Stimulated activated CD8-positive, alpha-beta memory T cell treated with anti-CD3 and anti-CD28 coated beads, Interleukin-7, amount 100 ng/mL, for 4 hours (primary cell): ENCODE data around the gene ELMO1.

Experiments used
- DNase-seq, 2 donors: peaks; one replicate each; pipeline ENCODE4 v3.0.0-alpha.2; 2020; ENCODE audit warnings: low read depth in 2 of 2

The ELMO1 gene

GRCh38 chr7:37018954-37019353 is 429.7 kb downstream of the ELMO1 start:
- DNase-seq = no peak

GRCh38 chr7:37016064-37016878 is 432.4 kb downstream of the ELMO1 start:
- DNase-seq = no peak

- DNase-seq = no peak
These were observed 433.2 kb downstream of the ELMO1 start for GRCh38 chr7:37015353-37016034.

GRCh38 chr7:37013771-37014170 is 434.9 kb downstream of the ELMO1 start:
- no peak for DNase-seq

GRCh38 chr7:37011151-37011890 is 437.3 kb downstream of the ELMO1 start:
- no peak for DNase-seq

DNA sequence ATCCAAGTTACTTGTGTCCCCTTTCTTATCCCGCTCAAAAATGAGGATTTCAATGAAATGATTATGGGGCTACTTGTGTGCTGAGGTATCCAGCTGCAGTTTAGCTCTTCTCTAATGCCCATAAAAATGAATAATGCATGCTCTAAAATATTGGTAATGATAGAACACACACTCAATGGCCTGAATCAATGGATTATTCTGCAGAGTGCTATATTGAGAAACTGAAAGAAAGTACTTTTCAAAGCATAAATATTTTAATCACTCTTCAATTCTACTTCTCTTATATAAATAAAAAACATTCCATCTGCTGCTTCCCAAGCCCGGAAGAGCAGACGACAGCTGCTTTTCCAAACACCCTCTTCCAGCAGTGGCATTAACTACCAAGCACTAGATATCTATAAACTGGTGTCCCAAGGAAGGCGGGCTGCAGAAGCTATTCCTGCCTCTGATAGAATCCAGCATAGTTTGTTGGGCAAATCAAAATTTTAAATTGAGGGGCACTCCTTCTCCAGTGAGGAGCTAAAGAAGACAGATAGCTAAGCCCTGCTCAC is 439.5 kb downstream of the ELMO1 start:
- no peak for DNase-seq

- DNase-seq = no peak
These were observed 441.0 kb downstream of the ELMO1 start for GRCh38 chr7:37007691-37008090.

- DNase-seq = no peak
These were observed 441.4 kb downstream of the ELMO1 start for GRCh38 chr7:37007268-37007667.

DNA sequence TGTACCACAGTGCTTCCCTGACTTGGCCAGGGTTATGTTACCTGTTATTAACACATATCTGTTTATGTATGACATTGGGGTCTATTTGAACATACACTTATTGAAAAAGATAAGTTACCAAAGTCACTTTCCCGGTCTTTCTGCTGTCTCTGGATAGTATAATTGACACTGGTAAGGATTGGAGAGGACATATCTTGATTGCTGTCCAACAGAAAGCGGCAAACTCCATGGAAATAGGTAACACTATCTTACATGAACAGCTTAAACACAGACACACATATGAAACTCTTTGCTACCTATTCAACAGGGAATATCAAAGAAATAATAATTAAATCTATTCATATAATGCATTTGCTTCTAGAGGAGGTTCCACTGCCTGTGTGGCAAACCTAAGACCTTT is 441.9 kb downstream of the ELMO1 start:
- no peak for DNase-seq

- no peak for DNase-seq
These were observed 448.2 kb downstream of the ELMO1 start for GRCh38 chr7:37000511-37000910.

GRCh38 chr7:36999626-37000485 is 448.8 kb downstream of the ELMO1 start:
- no peak for DNase-seq

- no peak for DNase-seq
These were observed 452.9 kb downstream of the ELMO1 start for GRCh38 chr7:36995776-36996175.

DNA sequence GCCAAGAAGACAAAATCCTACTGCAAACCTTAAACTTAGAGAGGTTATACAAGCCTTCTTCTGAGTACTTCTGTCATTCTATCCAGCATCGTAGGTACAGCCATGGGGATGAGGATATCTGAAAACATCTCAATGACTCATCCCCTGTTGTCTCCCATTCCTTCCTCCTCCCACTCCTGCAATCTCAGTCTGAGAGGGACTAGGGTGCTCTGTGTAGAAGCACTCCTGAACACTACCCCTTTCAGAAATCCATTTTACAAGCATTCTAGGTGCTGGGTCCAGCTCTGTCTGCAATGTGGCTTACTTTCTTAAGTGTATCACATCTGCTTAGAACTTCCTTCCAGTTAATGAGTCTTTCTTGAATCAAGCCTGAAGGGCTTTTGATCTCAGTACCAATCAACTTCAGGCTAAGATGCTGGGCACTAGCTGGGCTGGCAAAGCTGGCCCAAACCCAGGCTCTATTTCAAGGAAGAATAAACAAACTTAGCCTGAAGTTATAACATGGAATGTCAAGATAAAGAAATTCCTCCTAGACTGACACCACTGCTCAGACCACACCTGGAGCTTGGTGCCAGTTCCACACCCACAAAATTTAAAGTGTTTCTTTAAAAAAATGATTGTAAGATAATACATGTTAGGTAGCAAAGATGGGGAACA is 454.1 kb downstream of the ELMO1 start:
- DNase-seq = no peak

DNA sequence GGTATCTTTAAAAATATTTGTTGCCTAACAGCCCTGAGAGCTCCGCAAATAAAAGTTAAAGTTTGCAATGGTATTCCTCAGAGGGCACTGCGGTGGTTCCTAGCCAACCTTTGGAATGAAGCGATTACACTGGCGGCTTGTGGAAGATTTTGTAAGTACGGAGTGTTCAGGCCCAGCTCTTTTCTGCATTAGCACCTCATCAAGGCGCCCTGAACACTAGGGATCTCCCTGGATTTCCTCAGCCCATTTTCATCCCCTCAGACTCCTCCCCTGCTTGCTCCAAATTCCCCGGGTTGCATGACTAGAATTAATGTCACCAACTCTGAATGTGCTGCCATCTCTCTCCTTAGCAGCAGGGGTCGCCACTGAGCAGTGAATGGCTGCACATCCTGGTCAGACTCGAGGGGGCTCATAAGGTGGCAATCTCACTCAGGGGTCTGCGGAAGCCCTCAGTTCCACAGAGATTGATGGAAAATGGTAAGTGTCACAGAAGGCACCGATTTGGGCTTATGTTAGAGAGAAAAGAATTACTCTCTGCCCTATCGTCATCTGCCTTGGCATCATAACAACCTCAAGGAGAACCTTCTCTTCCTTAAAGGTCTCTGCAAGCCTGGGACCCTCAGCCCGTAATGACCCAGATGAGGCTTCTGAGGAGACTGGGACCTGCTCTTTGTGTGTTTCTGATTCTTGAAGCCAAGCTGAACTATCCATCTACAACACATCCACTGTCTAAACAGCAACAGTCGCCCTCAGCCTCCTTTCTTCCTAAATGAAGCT is 461.5 kb downstream of the ELMO1 start:
- DNase-seq = peak; percentile 18 to 21

DNA sequence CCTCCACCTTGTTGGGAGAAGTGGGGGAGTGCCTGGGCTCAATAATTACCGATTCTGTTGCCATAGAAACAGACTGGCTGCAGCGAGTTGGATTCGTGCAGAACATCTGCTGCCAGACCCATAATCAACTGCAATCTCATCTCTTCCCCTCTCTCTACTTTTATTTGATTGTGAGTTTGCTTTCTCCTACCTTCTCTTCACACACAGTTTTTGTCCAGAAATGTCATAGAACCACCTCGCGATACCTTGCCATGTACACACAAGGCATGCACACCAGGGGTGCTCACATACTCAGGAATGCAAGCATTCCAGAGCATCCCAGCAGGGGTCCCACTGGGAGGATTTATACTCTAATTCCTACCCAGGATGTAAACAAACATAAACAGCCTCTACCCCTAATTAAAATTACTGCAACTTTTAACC is 462.1 kb downstream of the ELMO1 start:
- DNase-seq = no peak

- DNase-seq = no peak
These were observed 462.7 kb downstream of the ELMO1 start for GRCh38 chr7:36985866-36986400.

GRCh38 chr7:36985316-36985715 is 463.3 kb downstream of the ELMO1 start:
- DNase-seq = no peak

DNA sequence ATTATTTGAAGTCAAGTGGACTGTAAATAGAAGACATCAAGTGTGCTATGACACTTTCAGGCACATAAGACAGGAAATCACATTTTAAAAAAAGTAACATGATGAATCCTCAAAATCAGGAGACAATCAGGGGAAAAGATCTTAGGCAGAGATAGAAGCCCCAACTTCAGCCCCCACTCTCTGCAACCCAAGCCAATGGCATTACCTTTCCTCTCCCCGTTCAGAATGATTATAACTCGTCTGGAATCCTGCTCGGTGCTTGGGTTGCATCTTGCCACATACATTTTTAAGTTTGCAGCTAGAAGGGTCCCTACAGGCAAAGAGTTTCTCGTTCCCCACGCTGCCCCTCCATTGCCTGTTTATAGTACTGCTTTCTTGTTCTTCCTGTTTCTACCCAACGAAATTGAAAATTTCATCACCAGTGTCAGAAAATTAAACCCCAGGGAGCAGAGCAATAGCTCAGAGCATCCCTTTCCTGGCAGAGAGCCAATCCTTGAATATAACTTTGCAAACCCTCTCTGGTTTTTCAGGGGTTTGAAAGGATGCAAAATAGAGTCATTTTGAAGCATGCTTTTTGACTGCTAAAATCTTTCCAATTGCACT is 463.9 kb downstream of the ELMO1 start:
- DNase-seq = no peak

DNA sequence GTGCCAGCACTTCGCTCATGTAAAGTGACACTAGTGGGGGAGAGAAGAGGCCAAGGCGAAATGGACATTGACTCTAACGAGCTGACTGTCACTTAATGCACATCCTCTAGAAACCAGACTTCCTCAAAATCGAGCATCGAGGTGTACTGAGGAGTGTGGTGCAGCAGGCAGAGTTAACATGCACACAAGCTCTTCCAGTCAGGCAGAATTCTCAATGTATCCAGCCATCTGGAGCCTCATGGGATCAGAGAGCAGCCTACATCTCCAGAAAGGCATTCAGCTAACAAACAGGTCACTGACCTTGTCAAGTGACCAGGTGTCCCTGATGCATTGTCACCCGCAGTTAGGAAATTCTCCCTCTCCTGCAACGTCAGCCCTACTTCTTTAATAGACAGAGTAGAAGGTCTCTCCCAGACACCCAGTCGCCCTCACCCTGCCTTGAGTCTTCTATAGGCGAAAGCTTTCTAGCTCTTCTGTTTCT is 464.6 kb downstream of the ELMO1 start:
- no peak for DNase-seq
